K562 (cell line): ENCODE results near the gene TNFSF13. TPM values are rescaled to one million over a fixed set of nuclear protein-coding genes. Genes with fewer than 3 reads are reported as not detected.

ENCODE experiments used
- ADNP ChIP-seq: fragments of 200-800 bp; sonication (Bioruptor generic); IDR thresholded peaks from 2 replicates; pipeline ENCODE4 v1.6.1; 2016; ENCODE audit warnings: missing genetic modification characterization, missing compliant biosample characterization
- ASH1L ChIP-seq: fragments of 450-650 bp; IDR thresholded peaks from 2 replicates; pipeline ENCODE4 v1.6.1; 2018; ENCODE audit warnings: borderline replicate concordance, mild to moderate bottlenecking, low read depth; ENCODE audit not compliant: partially characterized antibody
- CBX8 ChIP-seq: fragments of 200-600 bp; sonication (generic); IDR thresholded peaks from 2 replicates; pipeline ENCODE4 v1.6.1; 2012; ENCODE audit warnings: borderline replicate concordance, mixed run types, low read depth, mild to moderate bottlenecking, moderate library complexity, mixed read lengths, low read length, control low read depth, inconsistent platforms; ENCODE audit not compliant: poor library complexity, severe bottlenecking; ENCODE audit errors: extremely low read depth
- E4F1 ChIP-seq: fragments of 250-450 bp; sonication (Bioruptor Pico); IDR thresholded peaks from 2 replicates; pipeline ENCODE4 v1.5.0; 2021; ENCODE audit warnings: mild to moderate bottlenecking, borderline replicate concordance
- HES1 ChIP-seq: fragments of 450-650 bp; IDR thresholded peaks from 2 replicates; pipeline ENCODE4 v1.6.1; 2016; ENCODE audit warnings: low read depth, mild to moderate bottlenecking, moderate library complexity
- IRF9 ChIP-seq: fragments of 450-650 bp; IDR thresholded peaks from 2 replicates; pipeline ENCODE4 v1.6.1; 2016; ENCODE audit warnings: missing biosample characterization, missing genetic modification characterization
- KLF16 ChIP-seq: IDR thresholded peaks from 2 replicates; pipeline ENCODE4 v1.6.1; 2016; ENCODE audit warnings: antibody characterized with exemption
- MBD2 ChIP-seq: sonication (generic); IDR thresholded peaks from 2 replicates; pipeline ENCODE4 v1.6.1; 2016; ENCODE audit warnings: low read depth, borderline replicate concordance
- MCM3 ChIP-seq: fragments of 450-650 bp; IDR thresholded peaks from 2 replicates; pipeline ENCODE4 v1.6.1; 2016
- RB1 ChIP-seq: fragments of 450-650 bp; IDR thresholded peaks from 2 replicates; pipeline ENCODE4 v1.6.1; 2017; ENCODE audit warnings: low read depth, mild to moderate bottlenecking
- RNF219 ChIP-seq: fragments of 250-450 bp; sonication (Bioruptor Pico); IDR thresholded peaks from 2 replicates; pipeline ENCODE4 v1.5.0; 2022; ENCODE audit warnings: mild to moderate bottlenecking
- SAP30 ChIP-seq: fragments of 200-600 bp; sonication (generic); IDR thresholded peaks from 2 replicates; pipeline ENCODE4 v1.6.1; 2012; ENCODE audit warnings: borderline replicate concordance, low read depth, mild to moderate bottlenecking, moderate library complexity, low read length, control low read depth, inconsistent platforms; ENCODE audit not compliant: insufficient read depth, poor library complexity, severe bottlenecking
- SMARCA5 ChIP-seq: fragments of 450-650 bp; IDR thresholded peaks from 2 replicates; pipeline ENCODE4 v1.6.1; 2016
- SMARCC2 ChIP-seq: fragments of 450-650 bp; IDR thresholded peaks from 2 replicates; pipeline ENCODE4 v1.6.1; 2017; ENCODE audit warnings: antibody characterized with exemption, moderate library complexity, mild to moderate bottlenecking, low read depth
- ZFP30 ChIP-seq: fragments of 250-450 bp; sonication (Bioruptor Pico); IDR thresholded peaks from 2 replicates; pipeline ENCODE4 v1.8.0; 2022; ENCODE audit warnings: moderate library complexity, mild to moderate bottlenecking, inconsistent platforms, borderline replicate concordance
- ZNF561 ChIP-seq: fragments of 450-650 bp; formaldehyde crosslinking; conservative IDR thresholded peaks from 2 replicates; pipeline ENCODE4 v1.4.0; 2020; ENCODE audit warnings: mild to moderate bottlenecking, moderate library complexity
- ZNF584 ChIP-seq: fragments of 200-800 bp; sonication (Bioruptor generic); IDR thresholded peaks from 2 replicates; pipeline ENCODE4 v1.6.1; 2016; ENCODE audit warnings: low read depth, mild to moderate bottlenecking, missing genetic modification characterization, missing compliant biosample characterization
- ZNF655 ChIP-seq: fragments of 250-450 bp; sonication (Bioruptor Pico); IDR thresholded peaks from 2 replicates; pipeline ENCODE4 v1.5.0; 2021
- ZNF76 ChIP-seq: fragments of 250-450 bp; sonication (Bioruptor Pico); IDR thresholded peaks from 2 replicates; pipeline ENCODE4 v1.4.0; 2020; ENCODE audit warnings: mild to moderate bottlenecking, moderate library complexity, borderline replicate concordance
- polyA plus RNA-seq, 8 experiments: library from polyadenylated mRNA; depleted of rRNA in 4 of 8; stranded (reverse) in 5 of 8; unstranded in 3 of 8; fragments of >200 nt; fragmentation: Nextera tagmentation in 2 of 8; fragmentation: Illumina TruSeq in 1 of 8; extraction: Ambion mirVana in 2 of 8; extraction: Trizol in 1 of 8; gene quantifications; 2 replicates each; pipeline versions ENCODE4 v1.2.1 to v1.2.3, GENCODE V29; 2011 to 2014; ENCODE audit warnings: inconsistent platforms in 1 of 8, missing spikeins in 1 of 8
- total RNA-seq, 7 experiments: library from RNA; depleted of rRNA in 6 of 7; stranded (reverse); fragments of >200 nt in 6 of 7; fragmentation: Illumina TruSeq in 2 of 7; extraction: Trizol in 2 of 7; gene quantifications; 2 replicates each; pipeline versions ENCODE4 v1.2.1 to v1.2.3, GENCODE V29; 2011 to 2021; ENCODE audit warnings: low replicate concordance in 1 of 7

The TNFSF13 gene
- total and polyA plus RNA-seq, 9 of the 15 experiments (the other 6 are each of a cell fraction or from before 2014, with no cell fraction given) = 0.04 to 0.51 (median 0.19) TPM; not detected in 1

- TF ChIP-seq SMARCC2 (no peak), RB1 (0 out of 2 replicates have a peak, but pooled peaks have one; percentile 24), MCM3 (no peak), ZNF76 (no peak), RNF219 (CRISPR knock-in tag) (no peak), ASH1L (no peak), E4F1 (no peak), SMARCA5 (no peak), HES1 (no peak), MBD2 (peak; percentile 64), ZFP30 (CRISPR knock-in tag) (no peak), ZNF655 (0 out of 2 replicates have a peak, but pooled peaks have one; percentile 9), ADNP (tag) (no peak), ZNF584 (CRISPR knock-in tag) (no peak), CBX8 (no peak), ZNF561 (peak; percentile 38; the same call in 1 of the 2 replicates), SAP30 (no peak), IRF9 (tag) (no peak), KLF16 (no peak)
Measured at GRCh38 chr17:7579001-7579833, 20.7 kb downstream of the TNFSF13 start, which contains the start of gene CD68 (continued).
